Mammary epithelial cell (primary cell): ENCODE results near the gene PON3.

ENCODE experiments used
- EZH2 ChIP-seq: IDR thresholded peaks from 2 replicates; pipeline ENCODE4 v1.6.1; 2012; ENCODE audit warnings: low read length, inconsistent platforms, borderline replicate concordance
- TF ChIP-seq, protein P1 (sequence below), 2 donors: IDR thresholded peaks in 1 of 2; conservative IDR thresholded peaks in 1 of 2; 2 replicates each; pipeline ENCODE4 v1.5.1; 2011 to 2012; ENCODE audit warnings: inconsistent platforms in 2 of 2, low read length in 2 of 2, mild to moderate bottlenecking in 2 of 2, control low read depth in 1 of 2, low read depth in 1 of 2; ENCODE audit not compliant: insufficient read depth in 1 of 2; ENCODE audit errors: extremely low read depth in 1 of 2

DNA sequence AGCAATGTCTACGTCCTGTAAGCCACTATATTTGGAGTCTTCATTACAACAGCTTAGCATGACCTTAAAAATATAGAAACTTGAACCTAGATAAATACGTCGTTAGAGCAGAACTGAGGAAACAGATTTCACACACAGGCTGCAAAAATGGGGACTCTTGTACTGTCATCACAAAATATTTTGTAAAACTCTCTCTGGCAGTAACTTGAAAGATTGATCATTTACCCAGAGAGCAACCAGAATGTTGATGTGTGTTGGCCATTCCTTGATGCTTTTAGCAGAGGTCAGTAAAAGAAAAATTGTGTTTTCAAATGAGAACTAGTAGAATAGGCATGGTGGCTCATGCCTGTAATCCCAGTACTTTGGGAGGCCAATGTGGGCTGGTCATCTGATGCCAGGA is 57.3 kb downstream of the PON3 start:
- TF ChIP-seq, protein P1, sequence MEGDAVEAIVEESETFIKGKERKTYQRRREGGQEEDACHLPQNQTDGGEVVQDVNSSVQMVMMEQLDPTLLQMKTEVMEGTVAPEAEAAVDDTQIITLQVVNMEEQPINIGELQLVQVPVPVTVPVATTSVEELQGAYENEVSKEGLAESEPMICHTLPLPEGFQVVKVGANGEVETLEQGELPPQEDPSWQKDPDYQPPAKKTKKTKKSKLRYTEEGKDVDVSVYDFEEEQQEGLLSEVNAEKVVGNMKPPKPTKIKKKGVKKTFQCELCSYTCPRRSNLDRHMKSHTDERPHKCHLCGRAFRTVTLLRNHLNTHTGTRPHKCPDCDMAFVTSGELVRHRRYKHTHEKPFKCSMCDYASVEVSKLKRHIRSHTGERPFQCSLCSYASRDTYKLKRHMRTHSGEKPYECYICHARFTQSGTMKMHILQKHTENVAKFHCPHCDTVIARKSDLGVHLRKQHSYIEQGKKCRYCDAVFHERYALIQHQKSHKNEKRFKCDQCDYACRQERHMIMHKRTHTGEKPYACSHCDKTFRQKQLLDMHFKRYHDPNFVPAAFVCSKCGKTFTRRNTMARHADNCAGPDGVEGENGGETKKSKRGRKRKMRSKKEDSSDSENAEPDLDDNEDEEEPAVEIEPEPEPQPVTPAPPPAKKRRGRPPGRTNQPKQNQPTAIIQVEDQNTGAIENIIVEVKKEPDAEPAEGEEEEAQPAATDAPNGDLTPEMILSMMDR (conservative IDR thresholded peaks at IDR 0.05 in 1 of 2, IDR thresholded peaks at IDR 0.05 in 1 of 2; ENCODE audit: extremely low read depth in 1 of 2, insufficient read depth in 1 of 2, low read depth in 1 of 2, low read length in 2 of 2), result no peak
- no peak for TF ChIP-seq EZH2
